Measurements from ENCODE around the gene GSTO1. TPM values are rescaled to one million over a fixed set of nuclear protein-coding genes. Genes with fewer than 3 reads are reported as not detected.

Gene GSTO1
- total and polyA plus RNA-seq, 2 of the 13 experiments (the other 11 are each of a cell fraction or from before 2014, with no cell fraction given), result 228 to 300 TPM

DNA sequence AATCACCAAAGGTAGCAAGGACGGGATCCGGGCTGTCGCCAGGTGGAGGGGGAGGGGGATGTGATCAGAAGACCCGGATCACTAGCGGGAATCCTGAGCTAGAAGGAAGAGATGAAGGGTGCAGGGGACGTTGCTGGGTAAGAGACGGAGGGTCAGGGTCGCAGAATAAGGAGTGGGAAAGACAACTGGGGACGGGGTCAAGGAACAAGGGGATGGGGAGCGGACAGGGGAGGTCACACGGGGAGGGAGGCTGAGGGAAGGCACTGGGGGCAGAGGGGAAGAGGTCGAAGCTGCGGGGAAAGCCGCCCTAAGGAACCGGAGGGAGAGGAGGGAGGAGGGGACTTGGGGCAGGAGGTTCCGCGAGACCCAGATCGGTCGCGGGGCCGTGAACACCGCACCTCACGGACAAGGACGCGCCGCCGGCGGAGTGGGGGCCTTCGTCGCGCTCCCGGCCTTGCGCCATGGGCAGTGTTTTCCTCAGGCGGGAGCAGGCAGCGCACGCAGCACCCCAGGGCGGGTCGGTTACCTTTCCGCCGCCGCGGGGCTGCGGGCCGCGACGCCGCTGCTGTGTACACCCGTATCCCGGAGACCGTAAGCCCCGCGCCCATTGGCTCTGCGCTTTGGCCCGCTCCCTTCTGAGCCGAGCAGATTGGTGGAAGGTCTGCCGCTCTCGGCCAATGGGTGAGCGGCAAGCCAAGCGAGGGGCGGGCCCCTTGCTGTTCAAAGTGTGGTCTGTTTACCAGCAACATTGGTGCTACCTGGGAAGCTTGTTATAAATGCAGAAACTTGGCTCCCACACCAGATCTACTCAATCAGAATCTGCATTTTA, 22.7 kb upstream of the GSTO1 start, which contains the start of gene CFAP43 (continued):
- TF ChIP-seq XRCC5 (optimal IDR thresholded peaks at IDR 0.05; ENCODE audit: low read length), result peak; percentile 48
- TF ChIP-seq KLF16 (CRISPR knock-in tag; IDR thresholded peaks at IDR 0.05), result 0 out of 4 replicates have a peak, but pooled peaks of 1 of the 2 experiments have one; percentile 52
- no peak for TF ChIP-seq NFE2L1 (CRISPR knock-in tag; IDR thresholded peaks at IDR 0.05; ENCODE audit: borderline replicate concordance)
- no peak for TF ChIP-seq ZFP36L2 (CRISPR knock-in tag; IDR thresholded peaks at IDR 0.05)
- TF ChIP-seq FOXP1 (IDR thresholded peaks at IDR 0.05), result no peak
- no peak for TF ChIP-seq FOXP1 (CRISPR knock-in tag; IDR thresholded peaks at IDR 0.05)
- no peak for TF ChIP-seq CC2D1A (CRISPR knock-in tag; IDR thresholded peaks at IDR 0.05)
- TF ChIP-seq MED13 (CRISPR knock-in tag; IDR thresholded peaks at IDR 0.05), result no peak
- TF ChIP-seq, protein P1, sequence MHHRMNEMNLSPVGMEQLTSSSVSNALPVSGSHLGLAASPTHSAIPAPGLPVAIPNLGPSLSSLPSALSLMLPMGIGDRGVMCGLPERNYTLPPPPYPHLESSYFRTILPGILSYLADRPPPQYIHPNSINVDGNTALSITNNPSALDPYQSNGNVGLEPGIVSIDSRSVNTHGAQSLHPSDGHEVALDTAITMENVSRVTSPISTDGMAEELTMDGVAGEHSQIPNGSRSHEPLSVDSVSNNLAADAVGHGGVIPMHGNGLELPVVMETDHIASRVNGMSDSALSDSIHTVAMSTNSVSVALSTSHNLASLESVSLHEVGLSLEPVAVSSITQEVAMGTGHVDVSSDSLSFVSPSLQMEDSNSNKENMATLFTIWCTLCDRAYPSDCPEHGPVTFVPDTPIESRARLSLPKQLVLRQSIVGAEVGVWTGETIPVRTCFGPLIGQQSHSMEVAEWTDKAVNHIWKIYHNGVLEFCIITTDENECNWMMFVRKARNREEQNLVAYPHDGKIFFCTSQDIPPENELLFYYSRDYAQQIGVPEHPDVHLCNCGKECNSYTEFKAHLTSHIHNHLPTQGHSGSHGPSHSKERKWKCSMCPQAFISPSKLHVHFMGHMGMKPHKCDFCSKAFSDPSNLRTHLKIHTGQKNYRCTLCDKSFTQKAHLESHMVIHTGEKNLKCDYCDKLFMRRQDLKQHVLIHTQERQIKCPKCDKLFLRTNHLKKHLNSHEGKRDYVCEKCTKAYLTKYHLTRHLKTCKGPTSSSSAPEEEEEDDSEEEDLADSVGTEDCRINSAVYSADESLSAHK (CRISPR knock-in tag; IDR thresholded peaks at IDR 0.05; ENCODE audit: borderline replicate concordance), result no peak
- peak; percentile 97 for TF ChIP-seq KMT2A (CRISPR knock-in tag; IDR thresholded peaks at IDR 0.05)
- no peak for TF ChIP-seq ZKSCAN1 (IDR thresholded peaks at IDR 0.05; ENCODE audit: low read length)
- 0 out of 2 replicates have a peak, but pooled peaks have one; percentile 67 for TF ChIP-seq NR1H2 (CRISPR knock-in tag; IDR thresholded peaks at IDR 0.05; ENCODE audit: borderline replicate concordance, low read depth)
- TF ChIP-seq SETDB1 (CRISPR knock-in tag; IDR thresholded peaks at IDR 0.05; ENCODE audit: borderline replicate concordance), result no peak
- TF ChIP-seq, protein P2, sequence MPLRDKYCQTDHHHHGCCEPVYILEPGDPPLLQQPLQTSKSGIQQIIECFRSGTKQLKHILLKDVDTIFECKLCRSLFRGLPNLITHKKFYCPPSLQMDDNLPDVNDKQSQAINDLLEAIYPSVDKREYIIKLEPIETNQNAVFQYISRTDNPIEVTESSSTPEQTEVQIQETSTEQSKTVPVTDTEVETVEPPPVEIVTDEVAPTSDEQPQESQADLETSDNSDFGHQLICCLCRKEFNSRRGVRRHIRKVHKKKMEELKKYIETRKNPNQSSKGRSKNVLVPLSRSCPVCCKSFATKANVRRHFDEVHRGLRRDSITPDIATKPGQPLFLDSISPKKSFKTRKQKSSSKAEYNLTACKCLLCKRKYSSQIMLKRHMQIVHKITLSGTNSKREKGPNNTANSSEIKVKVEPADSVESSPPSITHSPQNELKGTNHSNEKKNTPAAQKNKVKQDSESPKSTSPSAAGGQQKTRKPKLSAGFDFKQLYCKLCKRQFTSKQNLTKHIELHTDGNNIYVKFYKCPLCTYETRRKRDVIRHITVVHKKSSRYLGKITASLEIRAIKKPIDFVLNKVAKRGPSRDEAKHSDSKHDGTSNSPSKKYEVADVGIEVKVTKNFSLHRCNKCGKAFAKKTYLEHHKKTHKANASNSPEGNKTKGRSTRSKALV (CRISPR knock-in tag; IDR thresholded peaks at IDR 0.05), result no peak
- TF ChIP-seq HNRNPK (IDR thresholded peaks at IDR 0.05; ENCODE audit: low read depth, low read length, poor library complexity, severe bottlenecking), result peak; percentile 93
- TF ChIP-seq ZNF674 (CRISPR knock-in tag; IDR thresholded peaks at IDR 0.05; ENCODE audit: low read depth), result no peak
- no peak for TF ChIP-seq JUN (CRISPR knock-in tag; IDR thresholded peaks at IDR 0.05)
- no peak for TF ChIP-seq SOX13 (IDR thresholded peaks at IDR 0.05)
- 0 out of 4 replicates have a peak, but pooled peaks of 1 of the 2 experiments have one; percentile 16 for TF ChIP-seq SOX13 (CRISPR knock-in tag; conservative IDR thresholded peaks at IDR 0.05 in 1 of 2, IDR thresholded peaks at IDR 0.05 in 1 of 2)
- TF ChIP-seq IRX3 (CRISPR knock-in tag; IDR thresholded peaks at IDR 0.05; ENCODE audit: borderline replicate concordance, low read depth), result peak; percentile 48; the same call in 1 of the 2 replicates
- 0 out of 2 replicates have a peak, but pooled peaks have one; percentile 43 for TF ChIP-seq MTA1 (CRISPR knock-in tag; IDR thresholded peaks at IDR 0.05; ENCODE audit: borderline replicate concordance)
- TF ChIP-seq KLF12 (CRISPR knock-in tag; IDR thresholded peaks at IDR 0.05; ENCODE audit: borderline replicate concordance), result 0 out of 2 replicates have a peak, but pooled peaks have one; percentile 40
- no peak for TF ChIP-seq MTF2 (CRISPR knock-in tag; IDR thresholded peaks at IDR 0.05; ENCODE audit: borderline replicate concordance)
- peak; percentile 73; the same call in 1 of the 2 replicates for TF ChIP-seq ZFP90 (CRISPR knock-in tag; IDR thresholded peaks at IDR 0.05; ENCODE audit: borderline replicate concordance)
- TF ChIP-seq HOXA5 (CRISPR knock-in tag; IDR thresholded peaks at IDR 0.05), result peak; percentile 66; the same call in 1 of the 2 replicates
- TF ChIP-seq SRSF9 (IDR thresholded peaks at IDR 0.05; ENCODE audit: borderline replicate concordance, insufficient read depth, low read depth, low read length, poor library complexity, severe bottlenecking), result no peak

Measured in HepG2 (cell line).